RWPE1 (cell line): ENCODE results near the gene AGFG2.

Experiments used
- CTCF ChIA-PET: fragments of 350-600 bp; sonication (Branson Sonifier 250); formaldehyde crosslinking; extraction: SDS; loops from one replicate; lab custom pipeline; 2021; lab: Yijun Ruan, JAX
- POLR2A ChIA-PET: fragments of 400-600 bp; formaldehyde crosslinking; extraction: SDS; loops from one replicate; lab custom pipeline; 2020; ENCODE audit warnings: antibody characterized with exemption; ENCODE audit not compliant: low non-redundant PET; lab: Yijun Ruan, JAX
- DNase-seq: peaks from one replicate; pipeline ENCODE4 v3.0.0; 2012; ENCODE audit warnings: low spot score
- H3K27ac ChIP-seq: fragments of 450-650 bp; 2 replicates; pipeline ENCODE4 v1.5.1; 2017
- TF ChIP-seq, protein P1 (sequence below): fragments of 450-650 bp; conservative IDR thresholded peaks from 2 replicates; pipeline ENCODE4 v1.5.1; 2017; ENCODE audit warnings: low read depth, mild to moderate bottlenecking

Gene AGFG2

DNA sequence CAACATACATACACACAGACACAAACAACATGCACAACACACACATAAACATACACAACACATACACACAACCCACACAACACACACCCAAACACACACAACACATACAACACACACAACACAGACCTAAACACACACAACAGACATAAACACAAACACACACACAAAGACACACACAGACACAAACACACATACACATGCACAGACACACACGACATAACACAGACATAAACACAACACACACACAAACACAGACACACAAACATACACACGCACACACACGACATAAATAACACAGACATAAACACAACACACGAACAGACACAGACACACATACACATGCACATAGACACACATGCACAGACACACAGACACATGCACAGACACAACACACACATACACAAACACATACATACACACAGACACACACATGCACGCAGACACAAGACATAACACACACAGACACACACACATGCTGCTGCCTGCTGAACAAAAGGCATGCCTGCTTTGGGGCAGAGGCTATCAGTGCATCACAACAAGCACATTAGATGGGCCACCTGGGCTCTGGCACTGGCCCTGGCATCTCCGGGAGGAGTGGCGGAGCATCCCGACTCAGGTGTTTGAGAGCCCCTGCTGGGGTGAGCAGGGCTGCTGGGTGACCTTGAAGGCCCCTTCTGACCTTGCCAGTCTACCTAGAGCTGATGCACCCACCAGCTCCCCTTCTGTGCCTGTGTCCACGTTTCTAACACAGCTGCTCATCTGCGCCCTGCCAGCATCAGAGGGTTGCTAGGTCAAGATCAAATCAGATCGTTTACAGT is 41.7 kb downstream of the AGFG2 start:
- ChIA-PET POLR2A (no interaction called here), CTCF (interaction anchor here (1.3 kb wide), 1 partner anchor 16 kb away, joined by 4 read pairs; no protein-coding TSS in a partner anchor)

DNA sequence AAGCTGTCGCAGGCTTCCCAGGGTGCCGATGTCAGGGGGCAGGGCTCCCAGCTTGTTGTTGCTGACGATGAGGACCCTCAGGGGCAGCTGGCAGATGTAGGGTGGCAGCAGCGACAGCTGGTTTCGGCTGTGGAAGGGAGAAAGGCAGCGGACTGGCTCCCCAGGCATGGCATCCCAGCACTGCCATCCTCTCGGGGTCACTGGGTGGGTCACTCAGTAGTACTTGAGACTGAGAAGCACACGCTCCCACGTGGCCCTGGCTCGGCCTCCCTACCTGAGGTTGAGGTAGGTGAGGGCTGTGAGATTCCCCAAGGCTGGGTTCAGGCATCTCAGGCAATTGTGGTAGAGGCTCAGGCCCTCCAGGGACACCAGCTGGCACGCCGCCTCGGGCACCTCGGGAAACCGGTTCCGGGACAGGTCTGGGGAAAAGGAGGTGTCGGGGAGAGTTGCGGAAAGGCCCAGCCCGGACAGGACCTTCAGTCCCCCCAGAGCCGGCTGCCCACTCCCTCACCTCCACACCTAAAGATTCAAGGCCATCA is 43.1 kb downstream of the AGFG2 start:
- ChIA-PET CTCF (interaction anchor here (1.3 kb wide), 1 partner anchor 18 kb away, joined by 4 read pairs; no protein-coding TSS in a partner anchor), POLR2A (no interaction called here)
- peak overlapping the region; percentile 92 for H3K27ac ChIP-seq
- DNase-seq, result no peak
- TF ChIP-seq, protein P1, sequence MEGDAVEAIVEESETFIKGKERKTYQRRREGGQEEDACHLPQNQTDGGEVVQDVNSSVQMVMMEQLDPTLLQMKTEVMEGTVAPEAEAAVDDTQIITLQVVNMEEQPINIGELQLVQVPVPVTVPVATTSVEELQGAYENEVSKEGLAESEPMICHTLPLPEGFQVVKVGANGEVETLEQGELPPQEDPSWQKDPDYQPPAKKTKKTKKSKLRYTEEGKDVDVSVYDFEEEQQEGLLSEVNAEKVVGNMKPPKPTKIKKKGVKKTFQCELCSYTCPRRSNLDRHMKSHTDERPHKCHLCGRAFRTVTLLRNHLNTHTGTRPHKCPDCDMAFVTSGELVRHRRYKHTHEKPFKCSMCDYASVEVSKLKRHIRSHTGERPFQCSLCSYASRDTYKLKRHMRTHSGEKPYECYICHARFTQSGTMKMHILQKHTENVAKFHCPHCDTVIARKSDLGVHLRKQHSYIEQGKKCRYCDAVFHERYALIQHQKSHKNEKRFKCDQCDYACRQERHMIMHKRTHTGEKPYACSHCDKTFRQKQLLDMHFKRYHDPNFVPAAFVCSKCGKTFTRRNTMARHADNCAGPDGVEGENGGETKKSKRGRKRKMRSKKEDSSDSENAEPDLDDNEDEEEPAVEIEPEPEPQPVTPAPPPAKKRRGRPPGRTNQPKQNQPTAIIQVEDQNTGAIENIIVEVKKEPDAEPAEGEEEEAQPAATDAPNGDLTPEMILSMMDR, result no peak

More for the DNA sequence above, 41.7 kb downstream of the AGFG2 start:
- TF ChIP-seq, protein P1, result no peak
- no peak for DNase-seq
- H3K27ac ChIP-seq, result peak overlapping the region; percentile 92

GRCh38 chr7:100582650-100583049 is 43.6 kb downstream of the AGFG2 start:
- ChIA-PET POLR2A (no interaction called here), CTCF (interaction anchor here (0.9 kb wide), 1 partner anchor 11 kb away, joined by 3 read pairs; no protein-coding TSS in a partner anchor)
- TF ChIP-seq, protein P1, result no peak
- H3K27ac ChIP-seq, result peak overlapping the region; percentile 92
- no peak for DNase-seq

GRCh38 chr7:100583132-100584053 is 44.4 kb downstream of the AGFG2 start:
- DNase-seq, result no peak
- ChIA-PET POLR2A (no interaction called here), CTCF (interaction anchor here (0.7 to 0.9 kb wide), 2 partner anchors 12 to 20 kb away, joined by 3 read pairs; no protein-coding TSS in a partner anchor)
- H3K27ac ChIP-seq, result peak overlapping the region; percentile 92
- TF ChIP-seq, protein P1, result no peak

DNA sequence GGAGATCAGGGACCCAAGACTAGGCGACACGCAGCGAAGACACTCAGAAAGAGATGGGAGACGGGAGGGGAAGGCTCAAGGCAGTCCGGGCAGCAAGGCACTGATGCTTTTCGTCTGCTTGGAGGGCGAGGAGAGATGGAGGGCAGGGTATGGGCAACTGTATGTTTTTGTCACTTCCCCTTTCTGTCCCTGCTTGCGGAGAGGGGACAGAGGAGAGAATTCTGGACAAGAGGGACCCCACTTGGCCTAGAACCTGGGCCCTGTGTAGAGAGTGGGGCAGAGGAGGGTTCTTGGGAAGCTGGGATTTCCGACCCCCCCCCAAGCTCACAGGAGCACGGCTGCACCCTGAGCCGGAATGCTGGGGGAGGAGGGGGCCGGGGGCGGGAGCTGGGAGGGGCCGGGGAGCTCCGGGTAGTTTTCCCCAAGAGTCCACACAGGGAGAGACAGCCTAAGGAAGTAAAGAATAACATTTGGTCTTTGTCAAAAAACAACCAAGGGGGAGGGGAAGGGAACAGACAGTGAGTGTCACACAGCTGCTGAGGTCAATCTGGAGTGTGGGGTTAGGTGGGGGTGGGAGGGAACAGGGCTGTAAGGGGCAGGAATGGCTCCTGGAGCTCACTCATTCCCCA is 45.2 kb downstream of the AGFG2 start:
- DNase-seq, result no peak
- H3K27ac ChIP-seq, result peak overlapping the region; percentile 92
- TF ChIP-seq, protein P1, result no peak
- CTCF ChIA-PET, result interaction anchor here (0.5 to 1.1 kb wide), 4 partner anchors 19 to 27 kb away, joined by 3 to 9 read pairs (median 4); no protein-coding TSS in a partner anchor
- POLR2A ChIA-PET, result interaction anchor here (0.9 to 1.4 kb wide), 2 partner anchors 13 to 28 kb away, joined by 4 to 7 read pairs; partner anchors contain the start of gene MOSPD3
